Activated CD4-positive, alpha-beta memory T cell treated with anti-CD3 and anti-CD28 coated beads for 36 hours (primary cell): ENCODE data around the gene LEUTX. TPM values are rescaled to one million over a fixed set of nuclear protein-coding genes. Genes with fewer than 3 reads are reported as not detected.
"Not testable (repeated sequence)": the region's sequence is repeated elsewhere in the genome, so short reads cannot be mapped to it uniquely, and the experiment has no call there.

ENCODE experiments used
- CTCF ChIA-PET: fragments of 350-600 bp; sonication (Branson Sonifier 250); formaldehyde crosslinking; loops from one replicate; lab custom pipeline; 2021; ENCODE audit warnings: antibody characterized with exemption, inconsistent platforms; lab: Charles Lee
- POLR2A ChIA-PET: fragments of 350-600 bp; sonication (Branson Sonifier 250); formaldehyde crosslinking; loops from one replicate; lab custom pipeline; 2021; ENCODE audit warnings: antibody characterized with exemption; lab: Charles Lee
- DNase-seq: peaks from one replicate; pipeline ENCODE4 v3.0.0-alpha.2; 2020
- H3K27ac Mint-ChIP-seq: one replicate; pipeline ENCODE4 v1.8.0; 2021; ENCODE audit warnings: mixed read lengths
- H3K27me3 Mint-ChIP-seq: one replicate; pipeline ENCODE4 v1.8.0; 2021; ENCODE audit warnings: mixed read lengths
- H3K36me3 Mint-ChIP-seq: one replicate; pipeline ENCODE4 v1.8.0; 2021; ENCODE audit warnings: mixed read lengths
- H3K4me1 Mint-ChIP-seq: one replicate; pipeline ENCODE4 v1.8.0; 2021; ENCODE audit warnings: low read depth, mixed read lengths
- H3K4me3 Mint-ChIP-seq: one replicate; pipeline ENCODE4 v1.8.0; 2021; ENCODE audit warnings: mild to moderate bottlenecking, mixed read lengths
- H3K9me3 Mint-ChIP-seq: one replicate; pipeline ENCODE4 v1.8.0; 2021; ENCODE audit warnings: mixed read lengths
- intact Hi-C: fragments of 100-400 bp; cut with micrococcal nuclease; formaldehyde crosslinking; loops from one replicate; pipeline ENCODE4 v1.15.1; 2023
- total RNA-seq, 2 experiments: library from RNA; stranded (reverse); gene quantifications; one replicate each; pipeline ENCODE4 v1.2.3, GENCODE V29; 2021

Gene LEUTX
- total RNA-seq, 2 experiments from 2014 or later: not detected

DNA sequence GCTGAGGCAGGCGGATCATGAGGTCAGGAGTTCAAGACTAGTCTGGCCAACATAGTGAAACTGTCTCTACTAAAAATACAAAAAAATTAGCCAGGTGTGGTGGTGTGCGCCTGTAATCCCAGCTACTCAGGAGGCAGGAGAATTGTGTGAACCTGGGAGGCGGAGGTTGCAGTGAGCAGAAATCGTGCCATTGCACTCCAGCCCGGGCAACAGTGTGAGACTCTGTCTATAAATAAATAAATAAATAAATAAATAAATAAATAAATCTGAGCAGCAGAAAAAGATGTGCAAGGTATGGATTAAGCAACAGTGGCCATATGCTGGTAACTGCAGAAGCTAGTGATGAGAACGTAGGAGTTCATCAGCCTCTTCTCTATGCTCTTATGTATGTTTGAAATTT is 35.5 kb downstream of the LEUTX start:
- H3K27me3 Mint-ChIP-seq, H3K4me3 Mint-ChIP-seq, H3K27ac Mint-ChIP-seq, intact Hi-C loops, H3K4me1 Mint-ChIP-seq, H3K9me3 Mint-ChIP-seq, DNase-seq, H3K36me3 Mint-ChIP-seq: not testable (repeated sequence)
- ChIA-PET POLR2A (interaction anchor here (0.7 kb wide), 1 partner anchor 13 kb away, joined by 3 read pairs; no protein-coding TSS in a partner anchor), CTCF (interaction anchor here (1.7 kb wide), 1 partner anchor 21 kb away, joined by 4 read pairs; no protein-coding TSS in a partner anchor)

DNA sequence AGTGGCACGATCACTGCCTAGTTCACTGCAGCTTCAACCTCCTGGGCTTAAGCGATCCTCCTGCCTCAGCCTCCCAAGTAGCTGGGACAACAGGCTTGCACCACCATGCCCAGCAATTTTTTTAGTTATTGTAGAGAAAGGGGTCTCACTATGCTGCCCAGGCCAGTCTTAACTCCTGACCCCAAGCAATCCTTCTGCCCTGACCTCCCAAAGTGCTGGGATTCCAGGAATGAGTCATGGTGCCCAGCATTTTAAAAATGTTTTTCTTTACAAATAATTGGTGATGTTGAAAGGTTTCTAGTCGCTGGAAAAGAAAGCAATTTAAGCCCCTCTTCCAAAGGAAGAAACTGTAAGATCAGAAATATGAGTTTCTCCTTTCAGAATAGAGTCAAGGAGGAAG is 35.9 kb downstream of the LEUTX start:
- Mint-ChIP-seq H3K4me1 (peaks cover 3% of the 10 kb centered on the region), H3K36me3 (peaks cover 7% of the 10 kb centered on the region), H3K27ac (no peak overlapping the region), H3K9me3 (no peaks in the 10 kb centered on the region), H3K4me3 (no peak overlapping the region), H3K27me3 (no peaks in the 10 kb centered on the region)
- CTCF ChIA-PET: interaction anchor here (1.7 kb wide), 1 partner anchor 22 kb away, joined by 4 read pairs; no protein-coding TSS in a partner anchor
- intact Hi-C loops: no loop called here
- DNase-seq: no peak
- POLR2A ChIA-PET: interaction anchor here (0.7 kb wide), 1 partner anchor 13 kb away, joined by 3 read pairs; no protein-coding TSS in a partner anchor

DNA sequence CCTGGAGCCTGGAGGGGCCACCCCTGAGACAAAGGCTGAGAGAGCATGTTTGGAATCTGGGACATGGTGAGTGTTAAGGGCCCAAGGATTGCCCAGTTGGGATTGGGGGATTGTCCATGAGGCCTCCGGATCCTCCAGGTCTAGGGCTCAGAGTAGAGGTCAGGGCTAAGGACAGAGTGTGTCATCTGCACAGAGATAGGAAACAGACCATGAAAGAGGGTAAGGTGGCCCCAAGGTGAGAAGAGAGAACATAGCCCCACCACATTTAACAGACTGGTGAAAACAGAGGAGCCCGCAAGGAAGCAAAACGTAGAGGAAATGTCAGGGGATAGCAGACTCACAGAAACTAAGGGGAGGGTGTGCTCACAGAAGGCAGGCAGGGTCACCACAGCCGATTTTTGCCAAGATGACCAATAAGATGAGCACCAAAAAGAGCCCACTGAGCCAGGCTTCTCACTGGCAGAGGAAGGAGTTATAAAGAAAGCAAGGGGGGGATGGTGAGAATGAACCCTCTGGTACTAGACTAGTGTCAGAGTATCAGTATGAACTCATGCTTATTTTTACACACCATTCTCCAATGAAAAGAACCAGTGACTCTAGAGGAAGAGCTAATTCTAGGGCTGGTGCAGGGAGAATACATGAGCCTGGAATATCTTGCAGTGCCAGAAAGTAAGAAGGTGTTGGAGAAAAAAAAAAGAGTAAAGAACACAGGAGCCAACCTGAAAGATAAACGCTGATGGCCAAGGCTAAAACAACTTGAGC is 37.8 kb downstream of the LEUTX start:
- intact Hi-C loops: no loop called here
- POLR2A ChIA-PET: no interaction called here
- no peak overlapping the region for H3K27ac Mint-ChIP-seq
- H3K9me3 Mint-ChIP-seq: no peaks in the 10 kb centered on the region
- no peak for DNase-seq
- H3K4me3 Mint-ChIP-seq: no peak overlapping the region
- no peaks in the 10 kb centered on the region for H3K27me3 Mint-ChIP-seq
- peaks cover 7% of the 10 kb centered on the region for H3K36me3 Mint-ChIP-seq
- CTCF ChIA-PET: no interaction called here
- peaks cover 3% of the 10 kb centered on the region for H3K4me1 Mint-ChIP-seq

DNA sequence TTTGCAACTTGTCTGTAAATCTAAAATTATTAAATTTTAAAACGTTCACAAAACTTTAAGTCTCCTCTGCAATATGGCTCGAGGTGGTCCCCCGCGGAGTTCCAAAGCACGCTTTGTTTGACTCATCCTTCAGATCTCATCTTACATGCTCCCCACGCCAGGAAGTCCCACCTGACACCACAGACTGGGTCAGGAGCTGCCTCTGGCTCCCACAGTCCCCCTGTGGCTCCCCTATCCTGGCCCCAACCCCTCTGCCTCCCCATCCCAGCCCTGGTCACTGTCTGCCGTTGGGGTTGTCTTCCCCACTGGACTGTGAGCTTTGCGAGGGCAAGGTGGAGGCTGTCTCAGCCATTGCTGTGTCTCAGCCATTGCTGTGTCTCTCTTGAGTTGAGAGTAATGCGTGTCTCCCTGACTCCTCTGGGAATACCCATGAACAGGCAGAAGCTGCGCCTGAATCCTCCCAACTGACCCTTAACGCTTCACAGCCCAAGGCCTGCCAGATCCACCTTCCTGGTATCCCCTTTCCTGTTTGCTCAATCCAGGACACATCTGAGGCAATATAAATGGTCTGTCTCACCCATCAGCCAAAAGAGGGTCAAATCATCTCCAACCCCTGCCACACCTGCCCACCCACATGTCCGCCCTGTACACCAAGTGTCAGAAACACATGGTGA is 39.4 kb downstream of the LEUTX start:
- DNase-seq: no peak
- Mint-ChIP-seq H3K4me1 (peaks cover 3% of the 10 kb centered on the region), H3K27me3 (no peaks in the 10 kb centered on the region), H3K36me3 (peaks cover 6% of the 10 kb centered on the region), H3K9me3 (no peaks in the 10 kb centered on the region), H3K27ac (no peak overlapping the region), H3K4me3 (no peak overlapping the region)
- intact Hi-C loops: no loop called here
- POLR2A ChIA-PET: no interaction called here
- CTCF ChIA-PET: no interaction called here

DNA sequence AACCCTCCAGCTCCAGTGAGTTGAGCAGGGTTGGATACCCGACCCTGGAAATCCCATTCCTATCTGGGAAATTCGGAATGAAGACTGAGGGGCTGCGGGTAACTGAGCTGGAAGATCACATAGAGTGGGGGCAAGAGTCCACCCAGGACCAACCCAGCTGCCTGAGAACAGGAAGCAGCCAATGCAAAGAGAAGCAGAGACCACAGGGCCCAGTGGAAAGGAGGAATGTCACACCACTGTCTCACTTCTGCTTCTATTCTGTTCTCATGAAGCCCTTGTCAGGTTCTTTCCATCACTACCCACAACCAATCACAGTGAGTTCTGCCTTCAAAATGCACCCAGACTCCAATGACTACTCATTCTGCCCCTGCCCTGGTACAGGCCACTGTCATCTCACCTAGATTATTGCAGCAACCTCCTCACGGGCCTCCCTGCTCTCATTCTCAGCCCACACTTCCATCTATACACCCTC is 40.0 kb downstream of the LEUTX start:
- H3K4me1 Mint-ChIP-seq: peaks cover 3% of the 10 kb centered on the region
- no peak overlapping the region for H3K27ac Mint-ChIP-seq
- H3K4me3 Mint-ChIP-seq: no peak overlapping the region
- no peaks in the 10 kb centered on the region for H3K27me3 Mint-ChIP-seq
- no peaks in the 10 kb centered on the region for H3K9me3 Mint-ChIP-seq
- ChIA-PET CTCF (interaction anchor here (1.0 kb wide), 1 partner anchor 26 kb away, joined by 4 read pairs; no protein-coding TSS in a partner anchor), POLR2A (no interaction called here)
- peaks cover 6% of the 10 kb centered on the region for H3K36me3 Mint-ChIP-seq
- intact Hi-C loops: no loop called here
- no peak for DNase-seq

DNA sequence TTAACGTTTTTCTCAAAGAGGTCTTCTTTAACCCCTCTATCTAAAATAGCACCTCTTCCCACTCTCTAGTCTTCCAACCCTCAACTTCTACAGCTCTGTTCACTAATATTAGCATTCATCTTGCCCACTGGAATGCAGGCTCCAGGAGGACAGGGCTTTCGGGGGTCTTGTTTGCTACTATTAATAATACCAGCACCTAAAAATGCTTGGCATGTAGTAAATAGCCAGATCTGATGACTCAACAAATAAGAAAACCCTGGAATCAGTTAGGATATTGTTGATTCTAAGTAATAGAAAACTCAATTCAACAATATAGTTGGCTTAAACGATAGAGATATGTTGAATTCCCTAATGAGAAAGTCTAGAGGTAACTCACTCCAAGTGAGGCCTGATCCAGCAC is 41.1 kb downstream of the LEUTX start:
- CTCF ChIA-PET: interaction anchor here (1.6 kb wide), 1 partner anchor 24 kb away, joined by 5 read pairs; no protein-coding TSS in a partner anchor
- POLR2A ChIA-PET: no interaction called here
- H3K27ac Mint-ChIP-seq: no peak overlapping the region

DNA sequence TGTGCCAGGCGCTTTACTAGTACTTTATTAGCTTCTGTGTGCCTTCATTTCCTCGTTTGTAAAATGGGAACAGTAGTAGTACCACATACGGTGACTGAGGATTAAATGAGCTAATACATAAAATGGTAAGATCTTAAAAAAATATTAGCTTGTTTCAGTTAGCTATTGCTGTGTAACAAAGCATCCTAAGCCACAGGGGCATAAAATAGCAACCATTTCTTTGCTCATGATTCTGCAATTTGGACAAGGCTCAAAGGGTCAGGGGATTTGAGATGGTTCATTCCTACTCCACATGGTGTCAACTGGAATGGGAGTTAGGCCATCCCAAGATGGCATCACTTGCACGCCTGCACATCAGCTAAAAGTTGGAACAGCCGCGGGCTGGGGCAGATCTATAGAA is 42.0 kb downstream of the LEUTX start:
- H3K36me3 Mint-ChIP-seq: peaks cover 6% of the 10 kb centered on the region
- no peaks in the 10 kb centered on the region for H3K27me3 Mint-ChIP-seq
- no peak for DNase-seq
- H3K4me3 Mint-ChIP-seq: no peak overlapping the region
- no peak overlapping the region for H3K27ac Mint-ChIP-seq
- intact Hi-C loops: no loop called here
- H3K4me1 Mint-ChIP-seq: peaks cover 3% of the 10 kb centered on the region
- H3K9me3 Mint-ChIP-seq: no peaks in the 10 kb centered on the region
- POLR2A ChIA-PET: interaction anchor here (0.7 kb wide), 1 partner anchor 21 kb away, joined by 3 read pairs; no protein-coding TSS in a partner anchor
- CTCF ChIA-PET: interaction anchor here (0.9 to 1.9 kb wide), 3 partner anchors 23 to 53 kb away, joined by 3 to 13 read pairs (median 5); no protein-coding TSS in a partner anchor

More for the DNA sequence above, 41.1 kb downstream of the LEUTX start:
- H3K27me3 Mint-ChIP-seq: no peaks in the 10 kb centered on the region
- H3K36me3 Mint-ChIP-seq: peaks cover 6% of the 10 kb centered on the region
- H3K4me3 Mint-ChIP-seq: no peak overlapping the region
- H3K9me3 Mint-ChIP-seq: no peaks in the 10 kb centered on the region
- no peak for DNase-seq
- H3K4me1 Mint-ChIP-seq: peaks cover 3% of the 10 kb centered on the region
- intact Hi-C loops: no loop called here

DNA sequence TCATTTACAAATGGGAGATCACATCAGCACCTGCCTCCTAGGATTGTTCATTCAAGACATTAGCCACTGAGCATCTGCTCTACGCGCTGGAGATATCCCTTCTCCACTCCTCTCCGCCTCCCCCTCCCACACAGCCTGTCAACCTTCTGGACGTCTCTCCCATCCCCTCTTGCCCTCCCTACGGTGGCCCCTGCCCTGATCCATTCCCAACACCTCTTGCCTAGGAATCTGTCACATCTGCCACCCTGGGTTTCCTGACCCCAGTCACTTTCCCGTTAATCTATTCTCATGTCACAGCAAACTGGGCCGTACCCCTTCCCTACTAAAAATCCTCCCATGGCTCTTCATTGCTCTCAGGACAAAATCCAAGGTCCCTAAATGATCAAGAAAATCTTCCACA is 45.0 kb downstream of the LEUTX start:
- CTCF ChIA-PET: interaction anchor here (2.9 kb wide), 1 partner anchor 20 kb away, joined by 11 read pairs; no protein-coding TSS in a partner anchor
- Mint-ChIP-seq H3K36me3 (peaks cover 8% of the 10 kb centered on the region), H3K27me3 (no peaks in the 10 kb centered on the region), H3K9me3 (no peaks in the 10 kb centered on the region), H3K4me1 (peaks cover 7% of the 10 kb centered on the region), H3K27ac (no peak overlapping the region), H3K4me3 (no peak overlapping the region)
- POLR2A ChIA-PET: no interaction called here
- intact Hi-C loops: loop anchor here (1.0 kb wide), 2 partner anchors 10 to 30 kb away; no protein-coding TSS in a partner anchor
- DNase-seq: no peak

DNA sequence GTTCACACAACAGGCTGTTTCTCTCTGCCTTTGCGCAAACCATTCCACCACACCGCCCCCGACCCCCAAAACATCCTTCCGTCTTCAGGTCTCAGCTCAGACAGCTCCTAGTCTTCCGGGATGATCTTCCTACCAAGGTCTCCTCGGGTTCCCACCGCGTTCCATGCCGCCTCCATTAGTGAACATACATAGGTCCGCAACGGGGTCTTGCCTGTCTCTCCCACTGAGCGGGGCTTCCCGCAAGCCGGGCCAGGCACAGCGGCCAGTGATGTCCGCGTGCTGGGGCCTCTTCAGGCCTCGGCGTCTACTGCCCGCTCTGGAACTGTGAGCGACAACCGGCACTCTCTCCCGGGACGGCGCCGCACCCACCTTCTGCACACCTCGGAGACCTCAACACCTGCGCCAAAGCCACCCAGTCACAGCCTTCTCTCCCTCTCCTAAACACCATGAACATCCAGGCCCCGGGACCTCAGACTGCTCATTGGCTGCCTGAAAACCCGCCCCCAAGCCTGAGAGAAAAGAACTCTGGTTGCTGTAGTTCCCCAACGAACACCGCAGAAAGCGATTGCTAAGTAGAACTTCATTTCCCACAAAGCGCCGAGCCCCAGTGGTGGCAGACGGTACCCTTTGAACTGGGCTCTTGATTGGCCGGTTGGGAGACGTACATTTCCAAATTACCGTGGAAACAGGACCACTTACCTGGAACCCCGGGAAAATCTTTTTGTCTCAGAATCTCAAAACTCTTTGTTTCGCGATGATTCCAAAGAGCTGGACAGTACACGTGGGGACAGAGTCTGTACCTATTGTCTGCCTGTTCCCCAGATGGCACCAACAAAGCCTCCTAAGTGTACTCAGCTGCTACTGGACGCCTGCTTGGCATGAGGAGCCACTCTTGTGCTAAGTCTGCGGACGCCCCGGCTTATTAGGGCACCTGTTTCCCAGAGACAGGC is 45.8 kb downstream of the LEUTX start:
- Mint-ChIP-seq H3K4me3 (no peak overlapping the region), H3K27me3 (no peaks in the 10 kb centered on the region), H3K4me1 (peaks cover 8% of the 10 kb centered on the region), H3K27ac (no peak overlapping the region), H3K9me3 (no peaks in the 10 kb centered on the region), H3K36me3 (peaks cover 13% of the 10 kb centered on the region)
- DNase-seq: peak; percentile 94
- POLR2A ChIA-PET: interaction anchor here (1.6 kb wide), 1 partner anchor 9 kb away, joined by 9 read pairs; the partner anchor contains the start of gene DYRK1B
- CTCF ChIA-PET: interaction anchor here (0.8 to 2.9 kb wide), 3 partner anchors 10 to 32 kb away, joined by 3 to 11 read pairs (median 4); partner anchors contain the start of gene DYRK1B
- intact Hi-C loops: loop anchor here (1.0 kb wide), 2 partner anchors 9 to 31 kb away; no protein-coding TSS in a partner anchor

DNA sequence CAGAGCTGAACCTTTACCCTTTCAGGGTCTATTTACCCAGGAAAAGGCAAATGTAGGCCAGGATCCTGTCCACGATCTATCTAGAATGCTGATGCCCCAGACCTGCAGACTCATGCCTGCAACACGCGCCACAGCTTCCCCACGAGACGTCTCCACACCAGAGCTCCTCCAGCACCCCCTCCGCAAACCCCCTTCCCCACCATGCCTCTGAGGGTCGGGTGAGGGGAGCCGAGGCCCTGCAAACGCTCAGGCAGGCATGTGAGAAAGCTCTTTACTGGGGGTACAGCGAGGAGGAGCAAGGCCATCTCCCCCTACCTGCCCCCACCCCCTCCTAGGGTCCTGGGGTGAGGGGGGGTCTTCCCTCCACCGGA is 46.4 kb downstream of the LEUTX start:
- ChIA-PET POLR2A (interaction anchor here (1.6 kb wide), 1 partner anchor 8 kb away, joined by 9 read pairs; the partner anchor contains the start of gene DYRK1B), CTCF (interaction anchor here (0.8 to 2.9 kb wide), 3 partner anchors 9 to 33 kb away, joined by 3 to 11 read pairs (median 4); partner anchors contain the start of gene DYRK1B)
- Mint-ChIP-seq H3K27me3 (no peaks in the 10 kb centered on the region), H3K36me3 (peaks cover 16% of the 10 kb centered on the region), H3K9me3 (no peaks in the 10 kb centered on the region), H3K4me3 (no peak overlapping the region), H3K4me1 (peaks cover 8% of the 10 kb centered on the region), H3K27ac (no peak overlapping the region)
- no peak for DNase-seq
- intact Hi-C loops: no loop called here

DNA sequence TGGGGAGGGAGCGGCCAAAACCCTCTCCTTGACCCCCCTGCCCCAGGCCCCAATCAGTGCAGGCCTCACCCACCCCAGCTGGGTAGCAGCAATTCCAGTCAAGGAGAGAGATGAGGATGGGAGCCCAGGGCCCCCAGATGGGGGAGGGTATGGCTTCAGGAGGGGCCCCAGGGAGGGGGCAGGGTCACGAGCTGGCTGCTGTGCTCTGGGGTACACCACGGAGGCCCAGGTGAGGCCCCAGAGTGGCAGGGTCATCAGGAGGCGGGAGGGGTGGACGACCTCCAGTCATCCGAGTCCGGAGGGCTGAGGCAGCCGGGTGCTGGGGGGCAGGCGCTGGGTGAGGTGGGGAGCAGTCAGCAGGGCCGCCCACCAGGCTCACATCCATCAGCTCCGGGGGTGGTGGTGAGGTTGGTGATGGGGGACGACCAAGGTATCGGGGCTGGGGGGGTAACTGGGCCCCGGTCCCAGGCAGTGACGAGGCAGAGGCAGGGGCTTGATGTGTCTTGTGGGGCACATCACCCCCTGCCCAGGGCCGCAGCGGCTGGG is 47.0 kb downstream of the LEUTX start:
- CTCF ChIA-PET: interaction anchor here (0.8 to 2.9 kb wide), 3 partner anchors 9 to 33 kb away, joined by 3 to 11 read pairs (median 4); partner anchors contain the start of gene DYRK1B
- intact Hi-C loops: no loop called here
- Mint-ChIP-seq H3K27me3 (no peaks in the 10 kb centered on the region), H3K27ac (no peak overlapping the region), H3K4me3 (no peak overlapping the region), H3K9me3 (no peaks in the 10 kb centered on the region), H3K36me3 (peaks cover 20% of the 10 kb centered on the region), H3K4me1 (peaks cover 8% of the 10 kb centered on the region)
- POLR2A ChIA-PET: interaction anchor here (1.6 kb wide), 1 partner anchor 8 kb away, joined by 9 read pairs; the partner anchor contains the start of gene DYRK1B
- no peak for DNase-seq
